ENCODE data around the gene ARID1B.

ARID1B gene

DNA sequence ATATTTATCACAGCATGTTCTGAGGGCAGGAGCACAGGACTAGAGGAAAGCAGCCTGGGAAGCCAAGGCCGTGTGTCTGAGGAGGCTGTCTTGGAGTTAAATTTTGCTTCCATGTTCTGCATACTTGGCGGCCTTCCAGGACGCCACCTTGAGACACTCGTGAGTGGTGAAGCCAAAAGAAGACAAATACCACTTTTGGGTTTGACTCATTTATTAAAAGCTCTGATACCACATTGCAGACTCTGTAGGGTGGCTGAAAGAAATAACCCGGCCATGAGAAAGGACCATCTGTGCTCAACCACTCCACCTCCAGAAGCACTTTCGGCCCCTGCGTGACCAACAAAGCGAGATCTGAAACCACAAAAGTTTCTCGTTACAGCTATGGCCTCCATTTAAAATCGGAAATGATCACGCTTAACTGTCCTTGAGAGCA, 426.1 kb downstream of the ARID1B start:
- DNase-seq, result no peak

DNA sequence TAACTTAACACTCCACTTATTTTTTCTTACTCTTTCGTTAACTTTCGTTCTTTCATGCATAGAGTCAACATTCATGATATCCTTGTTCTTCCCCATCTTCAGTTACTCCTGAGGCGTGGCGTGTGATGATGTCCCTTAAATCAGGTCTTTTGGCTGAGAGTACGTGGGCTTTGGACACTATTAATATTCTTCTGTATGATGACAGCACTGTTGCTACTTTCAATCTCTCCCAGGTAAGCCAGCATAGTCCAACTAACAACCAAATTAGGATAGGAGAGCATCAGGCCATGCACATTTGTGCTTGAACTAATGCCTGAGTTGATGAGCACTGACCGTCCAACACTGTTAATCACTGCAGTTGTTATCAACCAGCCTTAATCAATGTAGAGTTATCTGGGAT, 426.6 kb downstream of the ARID1B start:
- DNase-seq, result no peak

DNA sequence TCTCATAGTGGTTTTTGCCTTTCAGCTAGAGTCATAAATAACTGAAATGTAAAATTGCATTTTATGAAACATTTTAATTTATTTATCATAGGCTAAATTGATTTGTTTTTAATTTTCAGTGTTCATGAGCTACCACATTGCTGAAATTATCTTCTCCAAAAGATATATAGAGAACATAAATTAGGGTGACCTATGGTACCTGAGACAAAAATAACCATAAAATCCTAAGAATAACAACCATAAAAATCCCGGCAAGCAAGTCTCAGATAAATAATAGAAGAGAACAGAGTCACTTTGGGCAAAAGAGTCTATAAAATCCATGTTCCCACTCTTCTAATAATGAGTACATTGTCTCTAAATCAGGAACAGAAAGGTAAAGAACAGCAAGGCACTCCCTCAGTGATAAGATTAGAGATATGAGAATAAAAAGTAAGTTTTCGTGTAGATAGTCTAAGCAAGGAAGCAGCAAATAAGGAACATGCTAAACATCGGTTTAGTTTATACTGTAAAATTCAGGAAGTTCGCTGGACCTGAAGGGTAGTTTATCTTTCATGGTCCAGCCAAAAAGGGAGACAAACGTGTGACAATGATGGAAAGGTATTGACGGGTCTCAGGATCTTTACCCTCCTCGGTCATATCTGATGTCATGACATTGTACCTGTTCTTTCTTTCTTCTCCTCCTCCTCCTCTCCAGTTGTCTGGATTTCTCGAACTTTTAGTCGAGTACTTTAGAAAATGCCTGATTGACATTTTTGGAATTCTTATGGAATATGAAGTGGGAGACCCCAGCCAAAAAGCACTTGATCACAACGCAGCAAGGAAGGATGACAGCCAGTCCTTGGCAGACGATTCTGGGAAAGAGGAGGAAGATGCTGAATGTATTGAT, 428.5 kb downstream of the ARID1B start:
- DNase-seq, result no peak

DNA sequence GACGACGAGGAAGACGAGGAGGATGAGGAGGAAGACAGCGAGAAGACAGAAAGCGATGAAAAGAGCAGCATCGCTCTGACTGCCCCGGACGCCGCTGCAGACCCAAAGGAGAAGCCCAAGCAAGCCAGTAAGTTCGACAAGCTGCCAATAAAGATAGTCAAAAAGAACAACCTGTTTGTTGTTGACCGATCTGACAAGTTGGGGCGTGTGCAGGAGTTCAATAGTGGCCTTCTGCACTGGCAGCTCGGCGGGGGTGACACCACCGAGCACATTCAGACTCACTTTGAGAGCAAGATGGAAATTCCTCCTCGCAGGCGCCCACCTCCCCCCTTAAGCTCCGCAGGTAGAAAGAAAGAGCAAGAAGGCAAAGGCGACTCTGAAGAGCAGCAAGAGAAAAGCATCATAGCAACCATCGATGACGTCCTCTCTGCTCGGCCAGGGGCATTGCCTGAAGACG, 429.2 kb downstream of the ARID1B start:
- no peak for DNase-seq

DNA sequence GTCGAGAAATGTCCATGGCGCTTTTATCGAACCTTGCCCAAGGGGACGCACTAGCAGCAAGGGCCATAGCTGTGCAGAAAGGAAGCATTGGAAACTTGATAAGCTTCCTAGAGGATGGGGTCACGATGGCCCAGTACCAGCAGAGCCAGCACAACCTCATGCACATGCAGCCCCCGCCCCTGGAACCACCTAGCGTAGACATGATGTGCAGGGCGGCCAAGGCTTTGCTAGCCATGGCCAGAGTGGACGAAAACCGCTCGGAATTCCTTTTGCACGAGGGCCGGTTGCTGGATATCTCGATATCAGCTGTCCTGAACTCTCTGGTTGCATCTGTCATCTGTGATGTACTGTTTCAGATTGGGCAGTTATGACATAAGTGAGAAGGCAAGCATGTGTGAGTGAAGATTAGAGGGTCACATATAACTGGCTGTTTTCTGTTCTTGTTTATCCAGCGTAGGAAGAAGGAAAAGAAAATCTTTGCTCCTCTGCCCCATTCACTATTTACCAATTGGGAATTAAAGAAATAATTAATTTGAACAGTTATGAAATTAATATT, 430.4 kb downstream of the ARID1B start:
- DNase-seq, result no peak

DNA sequence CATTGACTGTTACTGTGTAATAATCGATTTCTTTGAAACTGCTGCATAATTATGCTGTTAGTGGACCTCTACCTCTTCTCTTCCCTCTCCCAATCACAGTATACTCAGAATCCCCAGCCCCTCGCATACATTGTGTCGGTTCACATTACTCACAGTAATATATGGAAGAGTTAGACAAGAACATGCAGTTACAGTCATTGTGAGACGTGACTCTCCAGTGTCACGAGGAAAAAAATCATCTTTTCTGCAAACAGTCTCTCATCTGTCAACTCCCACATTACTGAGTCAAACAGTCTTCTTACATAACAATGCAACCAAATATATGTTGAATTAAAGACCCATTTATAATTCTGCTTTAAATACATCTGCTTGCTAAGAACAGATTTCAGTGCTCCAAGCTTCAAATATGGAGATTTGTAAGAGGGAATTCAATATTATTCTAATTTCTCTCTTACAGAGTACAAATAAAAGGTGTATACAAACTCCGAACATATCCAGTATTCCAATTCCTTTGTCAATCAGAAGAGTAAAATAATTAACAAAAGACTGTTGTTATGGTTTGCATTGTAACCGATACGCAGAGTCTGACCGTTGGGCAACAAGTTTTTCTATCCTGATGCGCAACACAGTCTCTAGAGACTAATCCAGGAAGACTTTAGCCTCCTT, 432.8 kb downstream of the ARID1B start:
- no peak for DNase-seq

DNA sequence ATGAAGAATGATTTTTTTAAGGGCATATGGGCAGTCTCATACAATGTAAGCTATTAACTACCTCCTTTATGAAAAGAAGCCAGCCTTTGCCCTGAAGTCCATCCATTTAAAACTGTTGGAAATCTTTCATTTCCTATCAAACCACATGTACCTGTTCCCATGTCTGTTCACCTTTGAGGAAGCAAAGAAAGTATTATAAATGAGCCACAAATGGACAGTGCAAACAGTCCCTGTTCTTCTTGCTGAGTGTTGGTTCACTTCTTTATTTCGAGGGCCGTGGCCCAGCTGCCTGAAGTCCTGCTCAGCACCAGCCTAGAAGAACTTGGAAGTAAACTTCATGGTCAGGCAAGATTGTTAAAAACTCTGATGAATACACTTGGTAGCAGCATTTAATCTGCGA, 433.8 kb downstream of the ARID1B start:
- DNase-seq, result no peak

DNA sequence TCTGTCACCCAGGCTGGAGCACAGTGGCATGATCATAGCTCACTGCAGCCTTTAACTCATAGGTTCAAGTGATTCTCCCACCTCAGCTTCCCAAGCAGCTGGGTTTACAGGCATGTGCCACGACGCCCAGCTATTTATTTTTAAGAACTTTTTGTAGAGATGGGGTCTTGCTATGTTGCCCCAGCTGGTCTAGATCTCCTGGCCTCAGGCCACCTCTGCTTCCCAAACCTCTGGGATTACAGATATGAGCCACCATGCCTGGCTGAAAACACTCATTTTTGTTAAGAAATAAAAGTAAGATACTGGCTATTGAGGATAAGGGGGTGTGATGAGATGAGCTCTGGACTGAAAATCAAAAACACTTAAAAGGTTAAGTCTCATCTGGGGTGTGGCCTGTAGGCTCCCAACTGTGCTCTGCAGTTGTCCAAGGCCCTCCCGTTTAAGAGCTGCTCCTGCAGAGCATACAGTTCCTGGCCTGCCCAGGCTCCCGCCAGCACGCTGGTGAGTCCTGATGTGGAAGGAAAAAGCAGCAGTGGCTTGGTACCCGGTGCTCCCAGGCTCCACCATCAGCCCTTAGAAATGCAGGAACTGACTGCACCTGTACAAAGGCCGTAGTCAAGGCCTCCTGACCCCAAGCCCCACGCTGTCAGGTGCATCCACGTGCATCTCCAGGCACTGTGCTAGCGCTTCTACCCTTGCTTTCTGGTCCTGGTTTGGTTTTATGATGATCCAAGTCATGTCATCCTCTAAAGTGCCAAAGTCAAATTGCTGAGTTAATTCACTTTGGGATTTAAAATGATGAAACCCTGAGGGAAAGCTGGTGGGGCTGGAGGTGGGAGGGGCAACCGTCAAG, 434.7 kb downstream of the ARID1B start:
- DNase-seq, result peak; percentile 40

DNA sequence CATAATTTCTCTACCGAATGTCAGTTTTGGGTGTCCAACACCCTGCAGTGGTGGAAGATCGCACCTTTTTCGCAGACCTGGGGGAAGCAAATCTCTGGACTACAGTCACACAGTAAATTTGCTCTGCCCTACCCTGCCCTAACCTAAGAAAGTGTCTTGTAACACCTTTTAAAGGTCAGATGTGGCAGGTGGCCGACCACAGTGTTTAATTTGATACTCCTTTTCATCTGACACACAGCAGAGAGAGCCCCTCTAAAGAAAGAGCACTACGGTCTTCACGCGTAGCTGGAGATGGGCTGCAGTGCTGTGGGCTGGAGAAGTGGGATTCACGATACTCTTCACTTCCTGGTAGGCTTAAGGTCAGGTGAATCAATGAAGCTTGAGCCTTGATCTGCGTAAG, 436.2 kb downstream of the ARID1B start:
- DNase-seq, result no peak

DNA sequence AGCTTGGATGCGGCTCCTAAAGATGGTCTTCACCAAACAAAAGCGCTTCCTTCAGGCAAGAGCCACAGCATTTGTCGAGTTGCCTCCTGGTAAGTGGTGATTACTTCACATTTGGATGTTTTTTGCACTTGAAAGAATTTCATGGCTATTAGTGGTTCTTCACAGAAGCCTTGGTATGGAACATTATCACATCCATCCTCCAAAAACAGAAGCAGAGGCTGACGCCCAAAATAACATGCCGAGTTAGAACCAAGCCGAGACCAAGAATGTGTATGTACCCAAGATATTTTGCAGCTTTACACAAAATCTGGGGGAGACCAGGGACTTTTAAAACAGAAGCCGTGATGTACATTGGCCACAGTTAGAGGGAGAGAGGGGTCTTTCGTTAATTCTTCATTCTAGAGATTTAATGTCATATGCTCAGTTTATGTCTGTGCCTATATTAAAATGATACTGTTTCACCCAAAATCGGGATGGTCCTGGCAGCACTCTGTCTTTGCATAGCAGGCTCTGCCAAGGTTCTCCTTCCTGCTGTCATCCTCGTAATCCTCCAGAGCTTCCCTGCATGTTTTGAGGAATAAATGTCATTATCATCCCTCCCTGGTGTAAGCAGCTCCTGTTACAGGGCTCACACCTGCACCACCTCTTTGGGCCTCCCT, 436.9 kb downstream of the ARID1B start:
- DNase-seq, result no peak

DNA sequence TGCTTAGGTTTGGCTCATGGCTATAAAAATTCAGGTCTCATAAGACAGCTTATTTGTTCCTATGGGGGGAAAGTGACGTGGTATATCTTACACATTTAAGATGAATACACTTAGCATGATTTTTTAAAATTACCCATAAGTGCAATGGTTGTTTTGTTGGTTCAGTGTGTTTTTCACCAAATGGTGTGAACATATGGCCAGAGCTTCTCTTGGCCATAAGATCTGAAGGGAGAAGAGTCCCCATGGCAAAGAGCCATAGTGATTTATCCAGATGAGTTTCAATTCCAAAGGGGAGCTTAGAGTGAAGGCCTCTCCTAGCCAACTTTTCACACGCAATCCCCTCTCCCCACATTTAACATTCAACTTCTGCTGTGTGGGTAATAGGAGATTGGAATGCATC, 438.5 kb downstream of the ARID1B start:
- DNase-seq, result no peak

DNA sequence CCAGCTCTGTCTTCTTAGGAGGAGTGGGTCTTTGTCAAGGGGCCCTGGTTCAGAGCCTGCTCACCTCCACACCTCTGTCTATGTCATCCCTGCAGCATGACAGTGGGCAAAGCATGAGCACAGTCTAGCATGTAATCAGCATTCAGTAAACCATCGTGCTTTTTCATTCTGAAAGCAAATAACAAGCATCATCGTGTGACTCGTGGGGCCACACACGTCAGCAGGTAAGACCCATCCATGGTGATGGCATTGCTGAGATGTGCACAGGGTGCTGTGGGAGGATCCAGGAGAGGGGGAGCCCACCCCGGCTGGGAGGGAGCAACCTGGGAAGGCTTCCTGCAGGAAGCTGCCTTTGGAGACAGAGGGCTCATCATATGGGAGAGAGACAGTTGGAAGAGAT, 439.4 kb downstream of the ARID1B start:
- no peak for DNase-seq

DNA sequence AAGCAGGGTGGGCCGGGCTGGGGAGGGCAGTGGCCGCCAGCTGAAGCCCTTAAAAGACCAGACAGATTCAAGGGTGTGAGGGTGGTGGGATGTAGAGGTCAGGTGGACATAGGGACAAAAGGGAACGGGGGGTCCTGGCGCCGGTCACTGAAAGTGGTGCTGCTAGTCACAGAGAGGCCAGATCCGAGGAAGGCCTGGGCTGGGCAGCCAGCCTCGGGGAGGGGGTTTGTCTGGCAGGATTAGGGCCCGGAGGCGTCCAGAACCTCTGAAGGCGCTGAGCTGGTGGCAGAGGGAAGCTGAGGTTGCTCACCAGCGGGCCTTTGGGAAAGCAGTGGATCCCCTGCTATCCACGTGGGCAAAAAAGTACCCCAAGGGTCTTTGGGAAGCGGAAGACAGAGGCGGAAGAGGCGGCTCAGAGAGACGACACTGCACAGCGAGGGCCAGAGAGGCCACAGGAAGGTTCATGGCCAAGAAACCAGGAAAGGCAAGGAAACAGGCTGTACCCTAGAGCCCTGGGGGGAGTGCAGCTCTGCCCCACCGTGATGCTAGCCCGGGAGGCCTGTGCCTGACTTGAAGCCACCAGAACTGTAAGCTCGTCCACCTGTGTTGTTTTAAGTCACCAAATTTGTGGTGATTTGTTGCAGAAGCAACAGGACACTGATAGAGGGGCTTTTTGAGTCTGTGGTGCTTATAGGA, 440.2 kb downstream of the ARID1B start:
- no peak for DNase-seq

DNA sequence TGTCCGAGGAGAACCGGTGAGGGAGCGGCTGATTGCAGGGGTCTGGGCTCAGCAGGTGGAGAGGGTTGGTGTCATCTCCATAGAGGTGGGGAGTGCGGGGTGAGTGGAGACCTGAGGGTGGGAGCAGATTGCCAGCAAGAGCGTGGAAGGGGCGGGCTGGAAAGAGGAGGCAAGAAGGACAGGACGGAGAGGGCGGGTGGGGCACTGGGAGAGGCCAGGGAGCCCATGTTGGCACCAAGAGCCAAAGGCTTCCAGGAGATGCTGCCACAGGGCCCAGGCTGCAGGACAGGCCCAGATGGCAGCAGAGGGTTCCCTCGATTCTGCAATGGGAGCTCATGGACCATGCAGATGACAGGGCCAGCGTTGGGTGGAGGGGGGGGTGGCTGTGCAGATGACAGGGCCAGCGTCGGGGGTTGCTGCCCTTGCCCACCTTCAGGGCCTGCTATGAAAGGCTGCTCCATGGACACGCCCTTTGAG, 440.8 kb downstream of the ARID1B start:
- DNase-seq, result no peak

DNA sequence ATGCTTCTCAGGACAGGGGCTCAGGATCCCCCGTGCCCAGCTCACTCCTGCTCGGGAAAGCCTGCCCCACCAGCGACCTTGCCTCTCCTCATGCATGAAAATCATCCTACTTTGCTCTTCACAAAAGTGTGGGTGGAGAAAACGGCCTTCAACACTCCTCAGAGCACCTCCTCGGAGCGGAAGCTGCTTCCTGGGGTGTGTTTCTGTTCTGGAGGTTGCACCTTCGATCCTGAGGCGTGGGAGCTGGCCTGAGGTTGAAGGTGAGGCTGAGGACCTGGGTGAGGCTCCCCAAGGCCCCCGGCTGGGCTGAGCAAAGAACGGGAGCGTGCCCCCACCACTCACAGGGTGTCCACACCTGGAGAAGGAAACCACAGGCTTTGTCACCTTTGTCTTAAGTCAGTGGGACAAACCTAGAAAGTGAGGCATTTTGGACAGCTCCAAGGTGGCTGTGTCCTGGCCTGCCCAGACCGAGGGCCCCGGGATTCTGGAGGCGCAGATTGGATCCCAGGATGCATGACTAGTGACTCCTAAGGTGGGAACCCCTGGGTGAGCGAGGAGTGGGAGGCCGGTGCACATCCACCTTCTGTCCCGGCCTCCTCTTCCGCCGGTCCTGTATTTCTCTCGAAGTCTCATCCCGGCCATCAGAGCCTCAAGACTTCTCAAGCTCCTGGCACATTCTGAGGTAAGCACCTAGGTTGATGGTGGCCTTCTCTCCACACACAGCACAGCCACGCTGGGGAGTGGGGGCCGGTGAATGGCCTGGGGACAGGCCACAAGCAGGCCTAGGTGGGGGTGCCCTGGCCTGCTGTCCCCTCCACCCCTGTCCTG, 441.4 kb downstream of the ARID1B start:
- DNase-seq, result no peak

DNA sequence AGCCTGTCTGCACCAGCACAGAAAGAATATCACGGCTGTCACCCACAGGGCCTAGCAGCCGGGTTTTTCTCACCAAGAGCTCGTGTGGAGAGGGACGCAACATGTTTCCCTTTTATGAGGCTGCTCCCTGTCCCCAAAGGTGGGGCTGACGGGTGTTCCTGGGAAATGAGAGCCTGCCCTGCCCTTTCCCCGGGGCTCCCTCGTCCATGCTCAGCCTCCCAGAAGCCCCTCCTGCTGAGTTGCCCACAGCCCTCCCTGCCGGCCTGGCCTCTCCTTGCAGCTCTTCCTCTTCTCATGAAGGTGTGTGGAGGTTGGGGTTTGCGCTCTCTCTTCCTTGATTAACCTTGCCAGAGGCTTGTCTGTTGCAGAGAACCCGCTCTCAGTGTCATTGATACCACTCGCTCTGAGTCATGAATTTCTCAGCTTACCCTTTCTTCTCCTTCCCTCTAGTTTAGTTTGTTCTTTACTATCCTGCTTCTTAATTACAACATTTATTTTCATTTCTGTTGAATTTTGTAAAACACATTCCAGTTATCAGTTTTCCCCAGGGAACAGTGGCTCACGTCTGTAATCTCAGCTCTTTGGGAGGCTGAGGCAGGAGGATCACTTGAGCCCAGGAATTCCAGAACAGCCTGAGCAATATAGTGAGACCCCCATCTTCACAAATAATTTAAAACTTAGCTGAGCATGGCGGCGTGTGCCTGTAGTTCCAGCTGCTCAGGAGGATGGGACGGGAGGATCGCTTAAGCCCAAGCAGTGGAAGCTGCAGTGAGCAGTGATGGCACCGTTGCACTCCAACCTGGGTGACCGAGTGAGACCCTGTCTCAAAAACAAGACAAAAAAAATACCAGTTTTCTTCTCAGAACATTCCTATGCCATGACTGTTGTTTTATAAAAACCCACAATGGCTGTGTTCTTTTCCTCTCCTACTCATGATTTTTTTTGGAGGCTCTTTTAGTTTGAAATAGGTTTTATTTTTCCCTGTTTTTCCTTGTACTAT, 442.3 kb downstream of the ARID1B start:
- DNase-seq, result no peak

DNA sequence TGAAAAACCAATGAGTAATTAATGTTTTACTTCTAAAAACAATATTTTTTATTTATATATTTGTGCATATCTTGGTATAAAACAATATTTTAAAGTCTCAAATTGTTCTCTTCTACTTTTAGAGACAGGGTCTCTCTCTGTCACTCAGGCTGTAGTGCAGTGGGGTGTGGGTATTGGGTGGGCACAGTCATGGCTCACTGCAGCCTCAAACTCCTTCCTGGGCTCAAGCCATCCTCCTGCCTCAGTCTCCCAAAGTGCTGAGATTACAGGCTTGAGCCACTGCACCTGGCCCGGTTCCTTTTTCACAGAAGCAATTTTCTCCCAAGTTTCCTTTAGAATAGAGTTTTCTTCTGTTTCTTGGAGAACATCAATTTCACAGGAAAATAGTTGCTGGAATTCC, 443.3 kb downstream of the ARID1B start:
- no peak for DNase-seq

DNA sequence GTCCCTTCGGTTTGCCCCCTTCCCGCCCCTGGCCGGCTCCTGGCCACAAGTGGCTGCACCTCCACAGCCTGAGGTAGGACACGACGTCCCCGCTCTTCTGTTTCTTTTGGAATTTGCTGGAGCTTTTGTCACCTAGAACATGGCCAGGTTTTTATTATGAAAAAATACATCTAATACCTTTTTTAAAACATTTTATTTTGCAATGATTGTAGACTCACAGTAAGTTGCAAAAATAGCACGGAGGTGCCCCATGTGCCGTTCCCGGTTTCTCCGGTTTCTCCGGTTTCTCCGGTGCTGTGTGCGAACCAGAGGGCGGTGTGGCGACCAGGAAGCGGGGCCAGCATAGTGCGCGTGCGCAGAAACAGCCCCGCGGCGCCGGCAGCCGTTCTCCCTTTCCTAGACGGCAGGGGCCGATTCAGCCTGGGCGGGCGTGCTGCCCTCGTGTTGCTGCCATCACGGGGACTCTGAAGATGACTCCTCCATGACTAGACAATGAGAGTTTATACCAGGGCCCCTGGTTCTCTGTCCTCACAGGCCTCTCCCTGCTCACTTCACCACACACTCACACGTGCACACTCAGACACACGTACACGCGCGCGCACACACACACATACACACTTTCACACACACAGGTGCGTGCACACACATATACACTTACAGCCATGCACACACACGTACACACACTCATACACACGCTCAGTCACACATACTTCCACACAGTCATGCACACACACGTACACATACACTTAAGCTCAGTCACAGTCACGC, 444.1 kb downstream of the ARID1B start:
- DNase-seq, result peak; percentile 88

DNA sequence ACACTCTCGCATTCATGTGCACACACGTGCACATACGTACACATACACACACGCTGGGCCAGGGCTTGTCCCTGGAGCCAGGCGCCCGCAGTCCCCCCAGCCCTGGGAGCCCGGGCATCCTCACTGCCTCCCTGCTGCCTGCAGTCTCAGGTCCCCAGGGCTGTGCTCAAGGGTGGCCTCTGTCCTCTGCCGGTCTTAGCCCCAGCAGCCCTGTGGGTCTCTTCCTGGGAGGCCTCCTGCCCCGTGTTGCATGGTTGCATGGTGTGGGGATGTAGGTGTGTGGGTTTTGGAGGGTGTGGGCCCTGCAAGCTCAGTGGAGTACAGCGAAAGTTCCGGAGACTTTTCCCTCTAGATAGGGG, 444.6 kb downstream of the ARID1B start:
- no peak for DNase-seq
